HepG2 (cell line): ENCODE measurements around the gene ZNF653. TPM values are rescaled to one million over a fixed set of nuclear protein-coding genes. Genes with fewer than 3 reads are reported as not detected.

Experiments
- ELF3 ChIP-seq: IDR thresholded peaks from 2 replicates; pipeline ENCODE4 v1.6.1; 2016; ENCODE audit warnings: missing genetic modification reagents, missing compliant biosample characterization
- FOXA3 ChIP-seq: IDR thresholded peaks from 2 replicates; pipeline ENCODE4 v1.6.1; 2016; ENCODE audit warnings: missing genetic modification reagents, missing compliant biosample characterization
- PCBP1 ChIP-seq: fragments of 200-400 bp; formaldehyde crosslinking; IDR thresholded peaks from 2 replicates; pipeline ENCODE4 v1.6.1; 2017; ENCODE audit warnings: mild to moderate bottlenecking, low read depth, low read length, borderline replicate concordance
- POGZ ChIP-seq: sonication (generic); formaldehyde crosslinking; IDR thresholded peaks from 2 replicates; pipeline ENCODE4 v1.4.0; 2020; ENCODE audit warnings: mild to moderate bottlenecking, missing genetic modification reagents
- RXRA ChIP-seq: sonication (generic); formaldehyde crosslinking; IDR thresholded peaks from 2 replicates; pipeline ENCODE4 v1.5.1; 2020; ENCODE audit warnings: missing genetic modification reagents
- SRF ChIP-seq: IDR thresholded peaks from 2 replicates; pipeline ENCODE4 v1.6.1; 2011; ENCODE audit warnings: mild to moderate bottlenecking, low read depth, low read length, moderate library complexity
- SRSF1 ChIP-seq: fragments of 200-400 bp; formaldehyde crosslinking; optimal IDR thresholded peaks from 2 replicates; pipeline ENCODE3; 2017; ENCODE audit warnings: mild to moderate bottlenecking, low read depth, low read length, moderate library complexity
- ZBTB21 ChIP-seq: sonication (generic); formaldehyde crosslinking; IDR thresholded peaks from 2 replicates; pipeline ENCODE4 v1.4.0; 2020; ENCODE audit warnings: missing genetic modification reagents
- ZNF569 ChIP-seq: sonication (generic); formaldehyde crosslinking; IDR thresholded peaks from 2 replicates; pipeline ENCODE4 v1.5.0; 2020; ENCODE audit warnings: mild to moderate bottlenecking, missing genetic modification reagents, moderate library complexity, borderline replicate concordance
- ZNF768 ChIP-seq: sonication (generic); formaldehyde crosslinking; IDR thresholded peaks from 2 replicates; pipeline ENCODE4 v1.4.0; 2020; ENCODE audit warnings: missing genetic modification reagents
- ZNF891 ChIP-seq: sonication (generic); formaldehyde crosslinking; IDR thresholded peaks from 2 replicates; pipeline ENCODE4 v1.5.0; 2020; ENCODE audit warnings: mild to moderate bottlenecking, missing genetic modification reagents
- polyA plus RNA-seq, 8 experiments: library from polyadenylated mRNA; depleted of rRNA in 3 of 8; stranded (reverse) in 7 of 8; unstranded in 1 of 8; fragments of >200 nt; fragmentation: Illumina TruSeq in 4 of 8; extraction: Trizol in 4 of 8; gene quantifications; 2 replicates each; pipeline versions ENCODE4 v1.2.1 to v1.2.3, GENCODE V29; 2011 to 2016; ENCODE audit warnings: low read depth in 4 of 8, missing spikeins in 1 of 8, mixed read lengths in 1 of 8; ENCODE audit not compliant: insufficient read depth in 1 of 8
- total RNA-seq, 5 experiments: library from RNA; depleted of rRNA; stranded (reverse); fragments of >200 nt; fragmentation: Illumina TruSeq; extraction: Trizol; gene quantifications; 2 replicates each; pipeline ENCODE4 v1.2.3, GENCODE V29; 2016; ENCODE audit warnings: low read depth in 1 of 5
- TF ChIP-seq, protein P1 (sequence below), 2 experiments: fragments of 450-650 bp in 1 of 2; sonication (generic) in 1 of 2; formaldehyde crosslinking in 1 of 2; IDR thresholded peaks; 2 replicates each; pipeline versions ENCODE4 v1.6.1 to v1.8.0; 2016 to 2022; ENCODE audit warnings: antibody characterized with exemption in 1 of 2, mild to moderate bottlenecking in 1 of 2, missing genetic modification reagents in 1 of 2
- TF ChIP-seq, protein P2 (sequence below): sonication (generic); formaldehyde crosslinking; IDR thresholded peaks from 2 replicates; pipeline ENCODE4 v1.5.0; 2020; ENCODE audit warnings: mild to moderate bottlenecking, missing genetic modification reagents, moderate library complexity
- TF ChIP-seq, protein P3 (sequence below): sonication (generic); formaldehyde crosslinking; IDR thresholded peaks from 2 replicates; pipeline ENCODE4 v1.8.0; 2022; ENCODE audit warnings: mild to moderate bottlenecking, missing genetic modification reagents; ENCODE audit not compliant: insufficient replicate concordance
- TF ChIP-seq, protein P4 (sequence below): IDR thresholded peaks from 2 replicates; pipeline ENCODE4 v1.6.1; 2016; ENCODE audit warnings: missing compliant biosample characterization, missing genetic modification reagents, borderline replicate concordance

The ZNF653 gene
- total and polyA plus RNA-seq, 2 of the 13 experiments (the other 11 are each of a cell fraction or from before 2014, with no cell fraction given): 4.7 to 7.1 TPM

DNA sequence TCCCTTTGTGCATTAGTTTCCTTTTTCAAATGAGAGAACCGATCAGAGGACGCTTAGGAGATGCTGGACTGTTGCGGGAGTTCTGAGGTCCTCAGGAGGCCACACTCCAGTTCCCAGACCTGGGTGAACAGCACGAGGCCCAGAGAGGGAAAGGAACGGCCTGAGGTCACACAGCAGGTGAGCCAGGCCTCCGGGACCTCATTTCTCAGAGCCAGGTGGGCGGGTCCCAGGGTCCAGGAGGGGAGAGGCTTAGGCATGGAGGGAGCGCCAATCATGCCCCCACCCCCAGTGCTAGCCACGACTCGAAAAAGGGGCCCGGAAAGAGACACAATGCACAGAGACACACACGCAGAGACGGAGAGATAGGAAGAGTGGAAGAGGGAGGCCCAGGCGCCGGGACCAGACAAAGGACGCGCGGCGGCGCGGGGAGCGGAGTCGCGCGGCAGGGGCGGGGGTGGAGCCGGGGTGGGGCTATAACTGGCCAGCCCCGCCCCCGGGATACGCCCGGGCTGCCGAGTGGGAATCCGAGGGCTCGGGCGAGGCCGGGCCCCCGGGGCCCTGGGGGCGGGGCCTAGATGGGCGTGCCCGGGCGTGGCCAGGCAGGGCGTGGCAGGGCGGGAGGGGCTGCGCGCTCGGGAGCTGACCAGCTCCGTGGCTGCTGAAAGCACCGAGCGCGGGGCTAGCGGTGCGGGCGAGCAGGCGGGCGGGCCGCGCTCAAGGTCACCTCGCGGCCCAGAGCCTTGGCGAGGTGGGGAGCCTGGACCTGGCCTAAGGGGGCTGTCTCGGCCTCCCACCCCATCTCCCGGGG, 26.3 kb downstream of the ZNF653 start (continued):
- TF ChIP-seq FOXA3 (no peak), ZBTB21 (CRISPR knock-in tag) (no peak), PCBP1 (no peak), SRSF1 (no peak), RXRA (CRISPR knock-in tag) (no peak), ZNF768 (CRISPR knock-in tag) (peak; percentile 99), SRF (no peak), ZNF569 (CRISPR knock-in tag) (no peak), ELF3 (CRISPR knock-in tag) (no peak), ZNF891 (no peak), POGZ (CRISPR knock-in tag) (no peak)
- TF ChIP-seq, protein P1, sequence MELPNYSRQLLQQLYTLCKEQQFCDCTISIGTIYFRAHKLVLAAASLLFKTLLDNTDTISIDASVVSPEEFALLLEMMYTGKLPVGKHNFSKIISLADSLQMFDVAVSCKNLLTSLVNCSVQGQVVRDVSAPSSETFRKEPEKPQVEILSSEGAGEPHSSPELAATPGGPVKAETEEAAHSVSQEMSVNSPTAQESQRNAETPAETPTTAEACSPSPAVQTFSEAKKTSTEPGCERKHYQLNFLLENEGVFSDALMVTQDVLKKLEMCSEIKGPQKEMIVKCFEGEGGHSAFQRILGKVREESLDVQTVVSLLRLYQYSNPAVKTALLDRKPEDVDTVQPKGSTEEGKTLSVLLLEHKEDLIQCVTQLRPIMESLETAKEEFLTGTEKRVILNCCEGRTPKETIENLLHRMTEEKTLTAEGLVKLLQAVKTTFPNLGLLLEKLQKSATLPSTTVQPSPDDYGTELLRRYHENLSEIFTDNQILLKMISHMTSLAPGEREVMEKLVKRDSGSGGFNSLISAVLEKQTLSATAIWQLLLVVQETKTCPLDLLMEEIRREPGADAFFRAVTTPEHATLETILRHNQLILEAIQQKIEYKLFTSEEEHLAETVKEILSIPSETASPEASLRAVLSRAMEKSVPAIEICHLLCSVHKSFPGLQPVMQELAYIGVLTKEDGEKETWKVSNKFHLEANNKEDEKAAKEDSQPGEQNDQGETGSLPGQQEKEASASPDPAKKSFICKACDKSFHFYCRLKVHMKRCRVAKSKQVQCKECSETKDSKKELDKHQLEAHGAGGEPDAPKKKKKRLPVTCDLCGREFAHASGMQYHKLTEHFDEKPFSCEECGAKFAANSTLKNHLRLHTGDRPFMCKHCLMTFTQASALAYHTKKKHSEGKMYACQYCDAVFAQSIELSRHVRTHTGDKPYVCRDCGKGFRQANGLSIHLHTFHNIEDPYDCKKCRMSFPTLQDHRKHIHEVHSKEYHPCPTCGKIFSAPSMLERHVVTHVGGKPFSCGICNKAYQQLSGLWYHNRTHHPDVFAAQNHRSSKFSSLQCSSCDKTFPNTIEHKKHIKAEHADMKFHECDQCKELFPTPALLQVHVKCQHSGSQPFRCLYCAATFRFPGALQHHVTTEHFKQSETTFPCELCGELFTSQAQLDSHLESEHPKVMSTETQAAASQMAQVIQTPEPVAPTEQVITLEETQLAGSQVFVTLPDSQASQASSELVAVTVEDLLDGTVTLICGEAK (IDR thresholded peaks at IDR 0.05): no peak
- TF ChIP-seq, protein P1 (CRISPR knock-in tag; IDR thresholded peaks at IDR 0.05): no peak
- TF ChIP-seq, protein P2, sequence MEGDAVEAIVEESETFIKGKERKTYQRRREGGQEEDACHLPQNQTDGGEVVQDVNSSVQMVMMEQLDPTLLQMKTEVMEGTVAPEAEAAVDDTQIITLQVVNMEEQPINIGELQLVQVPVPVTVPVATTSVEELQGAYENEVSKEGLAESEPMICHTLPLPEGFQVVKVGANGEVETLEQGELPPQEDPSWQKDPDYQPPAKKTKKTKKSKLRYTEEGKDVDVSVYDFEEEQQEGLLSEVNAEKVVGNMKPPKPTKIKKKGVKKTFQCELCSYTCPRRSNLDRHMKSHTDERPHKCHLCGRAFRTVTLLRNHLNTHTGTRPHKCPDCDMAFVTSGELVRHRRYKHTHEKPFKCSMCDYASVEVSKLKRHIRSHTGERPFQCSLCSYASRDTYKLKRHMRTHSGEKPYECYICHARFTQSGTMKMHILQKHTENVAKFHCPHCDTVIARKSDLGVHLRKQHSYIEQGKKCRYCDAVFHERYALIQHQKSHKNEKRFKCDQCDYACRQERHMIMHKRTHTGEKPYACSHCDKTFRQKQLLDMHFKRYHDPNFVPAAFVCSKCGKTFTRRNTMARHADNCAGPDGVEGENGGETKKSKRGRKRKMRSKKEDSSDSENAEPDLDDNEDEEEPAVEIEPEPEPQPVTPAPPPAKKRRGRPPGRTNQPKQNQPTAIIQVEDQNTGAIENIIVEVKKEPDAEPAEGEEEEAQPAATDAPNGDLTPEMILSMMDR (CRISPR knock-in tag): no peak
- TF ChIP-seq, protein P3, sequence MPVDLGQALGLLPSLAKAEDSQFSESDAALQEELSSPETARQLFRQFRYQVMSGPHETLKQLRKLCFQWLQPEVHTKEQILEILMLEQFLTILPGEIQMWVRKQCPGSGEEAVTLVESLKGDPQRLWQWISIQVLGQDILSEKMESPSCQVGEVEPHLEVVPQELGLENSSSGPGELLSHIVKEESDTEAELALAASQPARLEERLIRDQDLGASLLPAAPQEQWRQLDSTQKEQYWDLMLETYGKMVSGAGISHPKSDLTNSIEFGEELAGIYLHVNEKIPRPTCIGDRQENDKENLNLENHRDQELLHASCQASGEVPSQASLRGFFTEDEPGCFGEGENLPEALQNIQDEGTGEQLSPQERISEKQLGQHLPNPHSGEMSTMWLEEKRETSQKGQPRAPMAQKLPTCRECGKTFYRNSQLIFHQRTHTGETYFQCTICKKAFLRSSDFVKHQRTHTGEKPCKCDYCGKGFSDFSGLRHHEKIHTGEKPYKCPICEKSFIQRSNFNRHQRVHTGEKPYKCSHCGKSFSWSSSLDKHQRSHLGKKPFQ (CRISPR knock-in tag): no peak
- TF ChIP-seq, protein P4, sequence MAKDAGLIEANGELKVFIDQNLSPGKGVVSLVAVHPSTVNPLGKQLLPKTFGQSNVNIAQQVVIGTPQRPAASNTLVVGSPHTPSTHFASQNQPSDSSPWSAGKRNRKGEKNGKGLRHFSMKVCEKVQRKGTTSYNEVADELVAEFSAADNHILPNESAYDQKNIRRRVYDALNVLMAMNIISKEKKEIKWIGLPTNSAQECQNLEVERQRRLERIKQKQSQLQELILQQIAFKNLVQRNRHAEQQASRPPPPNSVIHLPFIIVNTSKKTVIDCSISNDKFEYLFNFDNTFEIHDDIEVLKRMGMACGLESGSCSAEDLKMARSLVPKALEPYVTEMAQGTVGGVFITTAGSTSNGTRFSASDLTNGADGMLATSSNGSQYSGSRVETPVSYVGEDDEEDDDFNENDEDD (CRISPR knock-in tag): no peak
